ENCODE data around the gene KLK2.

DNA sequence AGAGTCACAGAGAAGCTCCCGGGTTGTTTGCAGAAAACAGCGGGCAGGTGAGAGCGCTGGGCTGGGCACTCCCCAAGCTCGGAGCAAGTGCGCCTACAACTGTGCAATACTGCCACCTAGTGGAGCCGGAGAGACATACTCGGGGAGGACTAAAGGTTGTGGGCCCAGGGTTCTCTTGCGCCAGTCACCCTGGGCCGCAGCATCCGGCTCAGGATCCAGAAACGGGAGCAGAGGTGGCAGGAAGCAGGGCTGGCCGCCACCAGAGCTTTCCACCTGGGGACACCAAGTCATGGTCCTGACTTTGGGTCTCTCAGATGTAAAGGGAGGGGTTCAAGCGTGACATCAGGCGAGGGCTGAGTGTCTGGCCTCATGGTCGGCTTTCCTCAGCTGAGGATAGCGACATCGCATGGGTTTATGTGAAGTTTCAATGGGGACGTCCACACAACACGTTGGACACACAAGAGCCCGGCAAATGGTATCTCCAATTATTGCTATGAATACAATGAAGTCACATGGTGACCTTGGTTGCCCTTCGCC, 49.1 kb downstream of the KLK2 start:
- TF ChIP-seq CTCF (IDR thresholded peaks at IDR 0.05) (peak; percentile 65 to 88 (median 77)), POLR2A (IDR thresholded peaks at IDR 0.05) (no peak)
